OCI-LY3 (cell line): ENCODE results near the gene CYS1.

Source experiments
- CTCF ChIP-seq: fragments of 200-600, 300-600 bp; sonication (generic); IDR thresholded peaks from 2 replicates; pipeline ENCODE4 v1.5.1; 2014; ENCODE audit warnings: antibody characterized with exemption, low read length, low read depth
- EZH2phosphoT487 ChIP-seq: fragments of 200-600 bp; shearing (Covaris generic); IDR thresholded peaks from 2 replicates; pipeline ENCODE4 v1.6.1; 2018; ENCODE audit warnings: antibody characterized with exemption, mixed run types, low read depth

GRCh38 chr2:10033251-10034006, 46.8 kb downstream of the CYS1 start:
- TF ChIP-seq CTCF (no peak), EZH2phosphoT487 (no peak)
